ENCODE measurements around the gene NCSTN.
A peak's percentile ranks its signal among the peaks of the same experiment; 100 is the strongest.
"Not testable (repeated sequence)": the region's sequence is repeated elsewhere in the genome, so short reads cannot be mapped to it uniquely, and the experiment has no call there.

The NCSTN gene

GRCh38 chr1:160373696-160374095, 30.5 kb downstream of the NCSTN start:
- no peak for DNase-seq

- DNase-seq = peak; percentile 77
Observed at GRCh38 chr1:160374306-160375110, 31.3 kb downstream of the NCSTN start.

DNA sequence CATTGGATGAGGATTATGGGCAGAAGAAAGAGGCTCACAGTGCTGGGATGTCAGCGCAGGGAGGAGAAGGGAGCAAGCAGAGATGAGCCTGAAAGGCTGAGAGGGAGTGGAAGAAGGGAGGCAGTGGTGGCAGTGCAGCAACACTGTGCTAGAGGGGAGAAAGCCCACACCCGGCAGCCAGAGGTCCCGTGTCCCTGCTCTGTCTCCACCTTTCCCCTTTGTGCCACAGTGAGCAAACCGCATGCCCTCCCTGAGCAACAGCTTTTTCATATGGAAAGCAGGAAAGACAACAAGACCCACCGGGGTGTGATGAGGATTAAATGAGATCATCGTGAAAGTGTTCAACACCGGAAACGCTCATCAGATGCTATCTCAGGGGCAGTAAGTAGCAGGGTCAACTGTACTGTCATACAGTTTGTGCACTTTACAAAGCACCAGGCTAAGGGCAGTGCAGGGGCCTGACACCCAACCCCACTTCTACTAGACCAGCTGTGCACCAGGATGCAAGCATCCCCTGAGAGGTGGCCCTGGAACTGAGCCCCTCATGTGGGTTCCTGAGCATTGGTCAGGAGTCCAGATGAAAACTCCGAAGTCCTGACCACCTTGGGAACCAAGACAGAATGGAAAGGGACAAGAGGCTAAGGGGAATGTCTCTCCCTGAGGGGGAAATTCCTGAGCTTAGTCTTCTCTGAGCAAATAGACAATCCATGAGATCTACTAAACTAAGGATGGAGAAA, 32.8 kb downstream of the NCSTN start:
- peak; percentile 53 for DNase-seq

DNA sequence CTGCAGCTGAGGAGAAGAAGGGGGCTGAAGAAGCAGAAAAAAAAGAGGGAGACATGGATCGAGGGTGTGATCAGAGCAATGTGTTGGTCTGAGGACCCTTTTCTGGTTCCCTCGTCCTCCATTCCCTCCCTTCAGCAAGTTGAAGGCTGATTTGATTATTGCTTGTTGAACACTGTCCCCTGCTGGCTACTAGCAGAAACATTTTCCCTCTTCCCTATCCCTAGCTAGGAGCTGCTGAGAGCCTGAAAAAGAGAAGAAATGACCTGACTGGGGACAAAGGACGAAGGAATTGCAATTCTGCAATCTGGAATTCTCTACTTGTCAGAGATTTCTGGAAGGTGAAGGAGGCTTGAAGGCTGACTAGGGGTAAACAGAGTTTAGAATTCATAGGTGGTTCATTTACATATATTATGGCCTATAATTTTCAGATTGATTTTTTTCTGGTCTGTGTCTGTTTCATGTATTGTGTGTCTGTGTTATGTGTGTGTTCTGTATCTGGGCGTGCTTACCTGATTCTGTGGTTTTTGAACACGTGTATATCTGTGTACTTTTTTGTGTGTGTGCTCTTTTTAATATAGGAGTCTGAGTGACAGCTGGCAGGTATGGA, 33.4 kb downstream of the NCSTN start:
- peak; percentile 79 for DNase-seq

DNA sequence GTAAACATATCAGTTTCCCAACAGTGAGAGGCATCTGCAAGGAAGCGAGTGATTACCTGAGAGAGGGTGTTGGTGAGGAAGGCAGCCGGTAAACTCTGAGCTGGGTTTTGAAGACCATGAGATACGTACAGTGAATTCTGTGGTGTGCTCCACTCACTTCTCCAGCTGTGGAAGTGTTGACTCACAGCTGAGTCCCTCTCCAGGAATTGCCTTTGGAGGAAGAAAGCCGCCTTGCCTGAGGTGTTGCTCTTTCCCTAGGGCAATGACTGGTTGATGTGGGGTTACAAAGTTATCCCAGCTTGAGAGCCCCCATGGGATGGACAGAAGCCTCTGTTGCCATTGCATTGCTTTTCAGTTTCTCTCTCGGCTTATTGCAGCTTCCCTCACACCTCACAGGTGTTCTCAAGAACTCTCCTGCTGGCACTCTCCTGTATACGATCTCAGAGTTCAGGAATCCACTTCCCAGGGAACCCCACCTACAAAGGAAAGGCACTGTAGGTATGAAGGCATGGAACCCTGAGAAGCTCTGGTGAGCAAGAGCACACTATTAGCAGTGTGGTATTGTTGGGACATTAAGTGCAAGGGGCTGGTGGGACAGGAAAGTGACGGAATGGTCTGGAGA, 34.5 kb downstream of the NCSTN start:
- no peak for DNase-seq

DNA sequence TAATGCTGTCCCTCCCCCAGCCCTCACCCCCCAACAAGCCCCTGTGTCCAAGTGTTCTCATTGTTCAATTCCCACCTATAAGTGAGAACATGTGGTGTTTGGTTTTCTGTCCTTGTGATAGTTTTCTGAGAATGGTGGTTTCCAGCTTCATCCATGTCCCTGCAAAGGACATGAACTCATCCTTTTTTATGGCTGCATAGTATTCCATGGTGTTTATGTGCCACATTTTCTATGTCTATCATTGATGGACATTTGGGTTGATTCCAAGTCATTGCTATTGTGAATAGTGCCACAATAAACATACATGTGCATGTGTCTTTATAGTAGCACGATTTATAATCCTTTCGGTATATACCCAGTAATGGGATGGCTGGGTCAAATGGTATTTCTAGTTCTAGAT, 41.6 kb downstream of the NCSTN start:
- not testable (repeated sequence) for DNase-seq

- not testable (repeated sequence) for DNase-seq
Observed at GRCh38 chr1:160388406-160388805, 45.2 kb downstream of the NCSTN start.

DNA sequence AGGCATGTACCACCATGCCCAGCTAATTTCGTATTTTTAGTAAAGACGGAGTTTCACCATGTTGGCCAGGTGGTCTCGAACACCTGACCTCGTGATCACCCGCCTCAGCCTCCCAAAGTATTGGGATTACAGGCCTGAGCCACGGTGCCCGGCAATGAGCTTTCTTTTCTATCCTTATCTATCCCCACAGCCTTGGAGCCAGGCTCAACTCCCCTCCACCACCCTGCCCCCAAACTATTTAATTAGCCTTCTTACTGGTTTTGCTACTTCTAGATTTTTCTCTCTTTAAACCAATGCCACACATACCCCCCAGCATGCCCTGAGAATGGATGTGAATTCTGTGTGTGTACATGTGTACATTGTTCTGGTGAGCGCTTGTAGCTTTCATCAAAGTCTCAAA, 51.5 kb downstream of the NCSTN start:
- DNase-seq = no peak

DNA sequence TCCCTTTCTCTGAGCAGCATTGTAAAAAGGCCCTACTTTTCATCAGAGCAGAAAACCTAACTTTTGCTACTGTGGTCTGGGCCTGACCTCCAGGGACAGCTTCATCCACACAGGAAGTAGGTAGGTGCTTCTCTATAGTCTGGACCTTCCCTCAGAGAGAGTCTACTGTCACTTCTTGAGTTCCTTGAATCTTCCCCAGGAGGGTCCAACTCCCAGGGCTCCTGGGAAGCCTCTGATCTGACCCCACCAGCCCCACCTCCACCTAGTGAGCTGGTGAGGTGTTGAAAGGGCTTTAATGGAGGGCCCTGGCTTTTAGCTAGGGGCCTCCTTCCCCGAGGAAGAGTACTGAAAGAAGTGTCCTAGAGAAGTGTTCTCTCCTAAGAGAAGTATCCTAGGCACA, 54.5 kb downstream of the NCSTN start:
- no peak for DNase-seq

GRCh38 chr1:160398823-160399222, 55.6 kb downstream of the NCSTN start:
- no peak for DNase-seq

DNA sequence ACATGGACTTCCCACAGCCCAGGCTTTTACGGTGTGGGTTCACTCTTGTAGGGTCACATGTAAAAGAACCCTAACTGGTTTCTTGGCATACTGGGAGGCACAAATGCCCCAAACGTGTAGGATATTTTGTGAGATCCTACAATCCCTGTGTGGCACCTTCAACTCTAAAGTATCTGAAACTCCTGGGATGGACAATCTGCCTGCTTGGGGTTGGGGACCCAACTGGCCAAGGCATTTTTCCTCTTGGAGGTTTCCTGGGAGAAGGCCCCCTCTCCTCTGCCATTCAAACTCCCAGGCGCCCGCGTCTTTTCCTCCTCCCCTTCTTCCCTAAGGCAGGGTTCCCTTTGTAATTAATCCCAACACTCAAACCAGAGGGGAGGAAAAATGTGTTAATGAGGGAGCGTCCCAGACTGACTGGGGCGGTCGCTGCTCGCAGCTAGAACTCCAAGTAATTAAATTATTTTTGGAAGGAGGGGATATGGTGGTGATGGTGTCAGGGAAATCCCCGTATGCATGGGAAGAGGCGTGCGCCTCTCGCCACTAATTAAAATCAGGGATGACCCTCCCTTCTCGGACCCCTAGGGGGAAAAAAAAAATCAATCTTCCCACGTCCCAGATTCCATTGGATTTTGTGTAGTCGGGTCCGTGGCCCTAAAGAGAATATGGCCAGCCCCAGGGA, 56.5 kb downstream of the NCSTN start:
- no peak for DNase-seq

GRCh38 chr1:160400223-160400645, 57.1 kb downstream of the NCSTN start, which contains the start of gene VANGL2:
VANGL2 (plus strand) TSS chr1:160400564; CDS start chr1:160415838, 15,274 bp downstream.
- DNase-seq = peak; percentile 97

- DNase-seq = peak; percentile 78
Observed at GRCh38 chr1:160400646-160401486, 57.7 kb downstream of the NCSTN start.

GRCh38 chr1:160401487-160401805, 58.3 kb downstream of the NCSTN start:
- no peak for DNase-seq

DNA sequence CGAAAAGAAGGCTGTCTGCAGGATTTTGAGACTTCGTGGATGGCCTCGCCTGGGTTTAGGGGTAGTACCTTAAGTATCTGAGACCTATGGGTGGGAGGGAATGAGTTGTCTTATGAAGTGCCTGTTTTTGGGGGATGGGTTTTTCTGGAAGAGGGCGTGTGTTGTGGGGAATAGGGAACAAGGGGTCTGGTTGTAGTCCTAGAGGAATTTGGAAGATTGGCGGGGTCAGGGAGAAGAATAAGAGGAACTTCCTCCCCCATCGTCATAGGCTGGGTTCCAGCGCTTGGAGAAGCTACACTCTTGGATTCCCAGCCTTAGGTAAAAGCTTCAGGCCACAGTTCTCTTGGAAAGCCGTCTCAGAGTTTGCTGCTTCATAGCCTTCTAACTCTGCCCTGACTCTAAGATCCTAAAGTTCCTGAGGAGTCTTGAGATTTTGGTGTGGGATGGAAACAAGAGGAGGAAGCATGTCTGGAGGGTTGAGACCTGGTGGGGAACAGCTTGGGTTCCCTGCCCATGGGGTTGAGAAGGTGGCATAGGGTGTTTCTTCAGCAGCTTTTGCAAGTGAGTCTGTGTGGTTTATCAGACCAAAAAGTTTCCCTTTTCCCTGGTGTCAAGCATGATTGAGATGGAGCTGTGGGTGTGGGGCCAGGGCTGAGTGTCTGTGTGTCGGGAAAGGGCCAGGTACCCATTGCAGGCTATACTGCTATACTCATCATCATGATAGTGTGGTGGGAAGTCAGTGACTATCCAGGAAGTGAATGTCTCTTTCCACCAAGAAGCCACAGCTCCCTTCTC, 59.0 kb downstream of the NCSTN start:
- DNase-seq = no peak

DNA sequence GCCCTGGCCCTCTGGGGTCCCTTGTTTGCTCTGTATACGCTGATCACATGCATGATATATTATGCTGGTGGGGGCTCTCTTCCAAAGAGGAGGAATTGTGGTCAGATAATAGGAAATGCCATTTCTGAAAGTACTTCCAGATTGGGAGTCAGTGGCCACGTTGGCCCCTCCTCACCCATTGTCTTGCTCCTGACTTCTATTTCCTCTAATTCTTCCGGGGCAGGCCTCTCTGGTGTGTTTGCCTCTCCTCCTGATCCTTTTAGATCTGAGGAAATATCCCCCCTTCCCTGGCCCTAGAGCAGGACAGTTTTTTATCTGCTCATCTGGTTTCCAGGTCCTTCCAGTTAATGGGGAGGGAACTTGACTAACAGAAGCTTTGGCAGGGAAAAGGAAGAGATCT, 60.1 kb downstream of the NCSTN start:
- DNase-seq = no peak

DNA sequence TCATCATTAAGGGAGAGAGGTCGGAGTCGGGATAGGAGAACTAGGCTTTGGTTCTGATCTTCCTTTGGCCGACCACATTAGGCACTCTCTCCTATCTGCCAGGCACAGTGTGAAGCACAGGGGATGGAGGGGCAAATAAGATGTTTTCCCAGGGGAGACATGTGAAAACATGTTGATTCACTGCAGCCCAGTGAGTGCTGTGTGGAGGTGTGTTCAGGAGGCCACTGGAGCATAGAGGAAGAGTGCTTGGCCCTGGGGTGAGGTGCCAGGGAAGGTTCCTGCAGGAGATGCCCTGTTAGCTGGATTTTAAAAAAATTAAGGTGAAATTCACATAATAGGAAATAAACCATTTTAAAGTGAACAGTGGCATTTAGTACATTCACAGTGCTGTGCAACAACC, 60.9 kb downstream of the NCSTN start:
- DNase-seq = no peak

DNA sequence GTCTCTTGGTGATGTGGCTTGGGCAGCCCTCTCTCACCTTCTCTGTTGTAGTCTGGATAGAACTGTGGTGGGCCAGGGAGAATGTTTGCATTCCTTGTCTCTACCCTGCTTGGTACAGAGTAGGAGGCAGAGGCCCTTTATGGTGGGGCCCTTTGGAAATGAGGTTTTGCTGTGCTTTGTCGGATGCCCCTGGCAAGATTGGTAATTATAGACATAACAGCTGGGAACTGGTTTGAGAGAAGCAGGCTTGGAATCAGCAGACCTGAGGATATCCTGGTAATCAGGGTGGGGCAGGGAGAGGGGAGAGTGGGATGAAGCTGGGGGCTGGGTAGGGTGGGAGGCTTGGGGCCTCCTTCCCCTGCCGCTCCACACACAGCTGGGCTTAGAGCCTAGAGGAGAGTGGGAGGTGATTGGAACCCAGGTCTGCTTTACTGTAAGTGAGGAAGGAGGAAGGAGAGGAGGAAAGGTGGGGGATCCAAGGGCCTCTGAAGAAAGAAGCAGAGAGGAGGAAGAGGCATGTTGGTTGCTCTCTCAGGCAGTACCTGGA, 62.2 kb downstream of the NCSTN start:
- DNase-seq = no peak

- DNase-seq = no peak
Observed at GRCh38 chr1:160406131-160406968, 63.2 kb downstream of the NCSTN start.

All from retina (tissue), 1 donor.